GM18520 (cell line): ENCODE data around the gene ZNF207.
"Not testable (repeated sequence)": the region's sequence is repeated elsewhere in the genome, so short reads cannot be mapped to it uniquely, and the experiment has no call there.

Experiments
- ATAC-seq: cut with Tn5 transposase; IDR thresholded peaks from one replicate; pipeline ENCODE4 v1.9.1; 2021; ENCODE audit not compliant: unreplicated experiment

Gene ZNF207

DNA sequence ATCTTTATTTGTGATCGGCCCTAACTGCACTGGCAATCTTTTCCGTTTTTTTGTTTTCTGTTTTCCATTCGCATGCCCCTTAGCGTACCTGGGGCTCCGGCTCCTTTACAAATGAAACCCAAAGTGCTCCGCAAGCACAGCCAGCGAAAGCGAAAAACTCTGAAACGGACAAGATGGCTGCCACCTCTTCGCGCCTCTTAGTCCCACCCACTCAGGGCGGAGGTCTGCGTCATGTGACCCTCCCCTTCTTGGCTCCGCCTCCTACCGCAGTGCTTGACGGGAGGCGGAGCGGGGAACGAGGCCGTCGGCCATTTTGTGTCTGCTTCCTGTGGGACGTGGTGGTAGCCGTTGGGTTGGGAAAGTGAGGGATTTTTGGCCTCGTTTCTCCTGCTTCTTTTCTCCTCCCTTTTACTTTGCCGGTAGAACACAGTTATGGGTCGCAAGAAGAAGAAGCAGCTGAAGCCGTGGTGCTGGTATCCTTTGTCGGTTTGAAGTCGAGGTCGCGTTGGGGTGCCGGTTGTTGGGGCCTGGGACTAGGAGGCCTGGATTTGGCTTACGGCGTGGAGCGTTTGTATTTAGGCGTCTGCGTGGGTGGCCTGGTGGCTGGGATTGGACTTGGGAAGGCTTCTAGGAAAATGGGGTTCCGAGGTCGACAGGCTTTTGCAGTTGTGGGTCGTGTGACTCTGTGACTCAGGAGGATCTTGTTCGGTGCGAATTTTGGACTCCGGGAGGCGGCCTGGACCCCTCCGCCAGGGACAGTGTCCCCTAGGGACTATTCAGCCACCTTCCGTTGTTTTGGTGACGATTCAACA, at the start of gene ZNF207:
Gene ZNF207, plus strand, starts transcription at position 304 of the 812 bp plus-strand sequence. Its CDS starts 129 bp downstream, at position 433.
- peak; percentile 90 for ATAC-seq

DNA sequence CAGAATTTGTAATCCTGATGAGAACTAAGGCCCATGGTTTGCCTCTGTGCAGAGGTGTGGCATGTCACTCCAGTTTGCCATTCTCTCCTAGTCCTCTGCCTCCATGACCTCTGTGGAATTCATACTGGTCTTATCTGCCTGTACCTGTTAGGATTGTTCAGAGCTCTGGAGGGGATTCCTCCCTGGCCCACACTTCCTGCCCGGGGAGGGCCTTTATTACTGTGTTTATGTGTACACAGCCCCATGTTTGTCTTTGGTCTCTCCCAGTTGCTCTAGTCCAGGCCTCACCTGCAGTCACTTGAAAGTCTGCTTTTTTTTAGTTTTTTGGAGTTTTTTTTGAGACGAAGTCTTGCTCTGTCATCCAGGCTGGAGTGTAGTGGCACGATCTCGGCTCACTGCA, 47.9 kb upstream of the ZNF207 start:
- no peak for ATAC-seq

DNA sequence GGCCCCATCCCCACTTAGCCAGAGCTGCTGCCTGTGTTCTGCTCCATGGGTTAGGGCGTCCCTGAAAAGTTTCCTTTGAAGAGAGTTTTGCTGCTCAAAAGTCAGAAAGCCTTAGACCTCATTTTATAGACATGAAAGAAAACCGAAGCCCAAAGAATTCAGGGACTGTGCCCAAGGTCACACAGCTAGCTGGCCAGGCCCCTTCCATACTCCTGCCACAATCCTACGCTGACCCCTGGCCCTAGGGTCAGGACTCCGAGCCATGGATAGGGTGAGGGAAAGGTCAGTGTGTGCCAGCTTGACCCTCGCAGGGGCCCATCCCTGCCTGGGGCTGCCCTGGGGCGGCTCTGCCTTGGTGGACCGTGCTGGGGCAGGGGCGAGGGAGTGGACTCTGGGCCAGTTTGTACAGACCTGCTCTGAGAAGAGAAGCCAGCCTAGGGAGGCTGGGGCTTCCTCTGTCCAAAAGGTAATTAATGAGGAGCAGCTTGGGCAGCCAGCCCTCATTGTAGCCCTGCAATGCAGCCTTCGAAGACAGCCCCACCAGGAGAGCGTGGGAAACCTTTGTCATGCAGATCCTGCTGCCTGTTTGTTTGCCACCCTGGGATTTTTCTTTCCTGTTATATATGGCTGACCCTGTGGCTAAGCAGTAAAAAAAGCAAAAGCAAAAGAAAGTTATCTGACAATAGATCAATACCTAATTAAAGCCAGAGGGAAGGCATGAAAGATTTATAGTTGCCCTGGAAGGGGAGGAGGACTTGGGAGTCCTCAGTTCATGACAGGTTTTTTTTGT, 46.9 kb upstream of the ZNF207 start:
- ATAC-seq = no peak

DNA sequence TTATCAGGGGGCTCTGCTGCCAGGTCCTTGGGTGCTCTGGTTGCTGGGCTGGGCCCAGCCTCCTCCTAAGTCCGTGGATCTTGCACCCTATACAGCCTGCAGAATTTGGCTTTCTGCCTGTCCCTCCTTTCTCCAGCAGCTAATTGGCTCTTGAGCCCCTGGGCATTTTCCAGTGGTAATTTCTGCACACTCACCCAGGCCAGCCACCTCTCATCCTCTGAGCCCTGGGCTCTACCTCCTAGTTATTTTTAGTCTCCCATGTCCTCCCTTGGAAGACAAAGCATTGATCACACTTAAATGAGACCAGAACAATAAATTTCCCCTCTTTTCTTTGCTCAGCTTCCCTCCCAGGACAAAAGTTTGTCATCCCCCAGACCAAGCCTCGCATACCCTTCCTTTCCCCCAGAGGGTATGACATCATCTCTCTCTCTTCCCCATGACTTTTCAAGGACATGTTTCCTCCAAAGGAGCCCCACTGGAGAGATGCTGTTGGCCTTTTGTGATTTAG, 46.1 kb upstream of the ZNF207 start:
- ATAC-seq = no peak

DNA sequence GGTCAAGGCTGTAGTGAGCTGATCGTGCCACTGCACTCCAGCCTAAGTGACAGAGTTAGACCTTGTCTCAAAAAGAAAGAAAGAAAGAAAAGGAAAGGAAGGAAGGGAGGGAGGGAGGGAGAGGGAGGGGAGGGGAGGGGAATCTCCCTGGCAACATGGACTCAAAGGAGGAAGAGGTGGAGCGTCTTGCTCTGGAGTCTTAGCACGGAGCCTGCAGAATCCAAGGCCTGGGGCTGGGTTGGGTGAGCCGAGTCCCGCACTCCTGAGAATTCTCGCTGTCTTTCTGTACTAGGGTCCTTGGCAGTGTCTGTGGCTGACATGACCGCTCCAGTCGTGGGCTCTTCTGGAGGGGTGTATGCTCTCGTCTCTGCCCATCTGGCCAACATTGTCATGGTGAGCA, 44.9 kb upstream of the ZNF207 start:
- ATAC-seq = no peak

DNA sequence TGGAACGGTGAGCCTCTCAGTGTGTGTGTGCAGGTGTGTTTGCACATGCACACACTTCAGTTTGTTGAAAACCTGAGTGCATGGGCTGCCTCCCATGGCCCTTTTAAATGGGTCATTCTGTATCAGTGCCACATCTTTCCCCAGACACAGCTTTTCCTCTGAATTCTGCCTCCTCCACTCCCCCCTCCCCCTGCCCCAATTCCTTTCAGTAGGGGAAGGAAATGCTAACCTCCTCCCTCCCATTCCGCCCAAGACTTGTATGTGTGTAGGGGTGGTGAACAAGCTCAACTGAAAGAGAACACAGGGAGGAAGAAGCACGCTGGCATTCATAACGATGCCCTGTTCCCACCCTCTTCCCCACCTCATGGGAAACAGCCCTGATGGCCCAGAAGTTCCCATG, 42.3 kb upstream of the ZNF207 start:
- ATAC-seq = no peak

DNA sequence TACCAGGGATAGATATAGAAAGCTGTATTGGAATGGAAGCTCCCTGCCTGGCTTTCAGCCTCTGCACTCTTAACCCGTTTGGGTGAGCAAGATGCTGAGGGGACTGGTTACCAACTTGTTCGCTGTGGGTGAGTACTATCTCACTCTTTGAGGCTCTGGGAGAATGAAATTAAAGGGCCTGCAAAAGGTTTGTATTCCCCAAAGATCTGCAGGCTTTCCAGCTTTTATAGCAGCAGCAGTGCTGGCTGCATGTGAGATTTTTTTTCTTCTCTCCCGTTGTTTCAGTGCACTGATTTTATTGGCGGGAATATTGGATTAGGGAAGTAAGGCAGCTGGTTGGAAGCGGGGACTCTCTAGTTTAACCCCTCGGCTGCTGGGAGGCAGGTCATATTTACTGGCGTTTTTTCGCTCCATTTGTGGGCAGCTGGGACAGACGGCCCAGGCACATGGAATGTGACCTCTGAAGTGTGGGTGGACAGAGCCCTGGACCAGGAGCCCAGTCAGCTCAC, 38.9 kb upstream of the ZNF207 start:
- no peak for ATAC-seq

DNA sequence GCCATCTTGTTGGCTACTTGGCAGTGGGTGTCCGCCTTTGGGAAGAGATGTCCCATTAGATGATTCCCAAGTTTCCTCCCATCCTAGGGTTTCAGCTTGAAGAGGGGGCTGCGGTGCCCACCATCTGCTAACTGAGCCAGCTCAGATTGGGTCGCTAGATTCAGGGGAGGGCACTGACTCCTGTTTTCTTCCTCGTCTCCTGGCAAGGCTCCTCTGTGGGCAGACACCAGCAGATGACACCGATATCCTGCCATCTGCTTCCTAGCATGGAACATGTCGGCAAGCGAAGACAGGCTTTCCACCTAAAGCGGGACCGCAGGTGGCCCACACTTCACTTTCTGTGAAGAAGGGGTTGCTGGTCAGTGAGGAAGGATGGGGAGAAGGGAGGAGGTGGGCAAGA, 35.3 kb upstream of the ZNF207 start:
- ATAC-seq = no peak

DNA sequence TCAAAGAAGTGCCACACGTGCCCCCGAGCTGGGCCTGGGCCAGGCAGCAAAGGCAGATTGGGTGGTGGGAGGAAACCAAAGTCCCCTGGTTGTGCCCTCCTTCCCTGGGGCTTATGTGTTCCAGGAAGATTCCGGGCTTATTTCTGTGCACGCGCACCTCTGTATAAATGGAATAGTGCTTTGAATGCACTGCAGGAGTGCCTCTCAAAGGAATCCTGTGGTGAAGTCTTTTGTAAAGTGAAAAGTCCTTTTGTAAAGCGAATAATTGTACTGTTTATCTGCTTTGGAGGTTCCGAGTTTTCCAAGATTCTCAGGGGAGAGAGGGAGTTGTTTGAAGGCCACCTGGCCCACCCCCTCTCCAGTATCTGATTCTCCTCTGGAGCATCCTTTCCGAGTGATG, 34.8 kb upstream of the ZNF207 start:
- ATAC-seq = no peak

DNA sequence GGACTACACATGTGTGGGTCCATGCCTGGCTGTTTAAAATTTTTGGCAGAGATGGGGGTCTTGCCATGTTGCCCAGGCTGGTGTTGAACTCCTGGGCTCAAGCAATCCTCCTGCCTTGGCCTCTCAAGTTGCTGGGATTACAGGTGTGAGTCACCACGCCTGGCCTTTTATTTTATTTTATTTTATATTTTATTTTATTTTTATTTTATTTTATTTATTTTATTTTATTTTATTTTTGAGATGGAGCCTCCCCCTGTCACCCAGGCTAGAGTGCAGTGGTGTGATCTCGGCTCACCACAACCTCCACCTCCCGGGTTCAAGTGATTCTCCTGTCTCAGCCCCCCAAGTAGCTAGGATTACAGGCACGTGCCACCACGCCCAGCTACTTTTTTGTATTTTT, 33.3 kb upstream of the ZNF207 start:
- not testable (repeated sequence) for ATAC-seq

DNA sequence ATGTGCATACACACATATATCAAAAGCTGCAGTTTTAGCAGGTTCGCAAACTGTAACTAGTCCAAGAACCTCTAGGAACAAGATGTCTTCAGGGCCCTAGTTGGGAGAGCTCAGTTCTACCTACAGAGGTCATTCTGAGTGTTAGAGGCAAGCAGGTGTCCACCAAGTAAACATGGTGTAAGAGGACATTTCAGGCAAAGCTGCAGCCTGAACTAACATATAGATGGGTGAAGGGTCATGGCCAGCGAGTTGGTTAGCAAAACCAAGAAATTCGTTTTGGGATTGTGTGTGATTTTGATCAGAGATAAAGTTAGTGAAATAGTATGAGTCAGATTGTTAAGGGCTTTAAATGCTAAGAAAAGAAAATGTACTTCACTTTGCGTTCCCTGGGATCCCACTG, 32.6 kb upstream of the ZNF207 start:
- ATAC-seq = no peak

DNA sequence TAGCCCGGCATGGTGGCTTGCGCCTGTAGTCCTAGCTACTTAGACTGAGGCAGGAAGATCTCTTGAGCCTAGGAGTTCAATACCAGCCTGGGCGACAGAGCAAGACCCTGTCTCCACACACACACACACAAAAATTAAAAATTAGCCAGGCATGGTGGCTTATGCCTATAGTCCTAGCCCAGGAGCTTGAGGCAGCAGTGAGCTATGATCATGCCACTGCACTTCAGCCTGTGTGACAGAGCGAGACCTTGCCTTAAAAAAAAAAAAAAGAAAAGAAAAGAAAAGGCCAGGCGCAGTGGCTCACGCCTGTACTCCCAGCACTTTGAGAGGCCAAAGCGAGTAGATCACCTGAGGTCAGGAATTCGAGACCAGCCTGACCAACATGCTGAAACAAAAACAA, 31.9 kb upstream of the ZNF207 start:
- ATAC-seq = no peak

DNA sequence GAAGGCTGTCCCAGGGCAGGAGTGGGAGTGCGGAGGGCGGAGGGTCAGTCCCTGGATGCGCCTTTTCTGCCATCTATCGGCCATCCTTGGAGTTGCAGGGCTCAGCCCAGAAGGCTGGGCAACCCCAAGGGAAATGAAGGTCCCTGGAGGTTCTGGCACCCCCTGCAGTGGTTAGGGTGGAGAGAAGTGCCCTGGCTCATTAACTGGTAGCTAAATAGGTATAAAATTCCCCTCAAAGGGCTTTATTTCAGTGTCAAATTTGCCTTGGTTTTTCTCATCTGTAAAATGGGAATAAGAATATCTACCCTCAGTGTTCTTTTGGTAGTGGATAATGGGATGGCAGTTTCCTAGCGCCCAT, 30.4 kb upstream of the ZNF207 start:
- no peak for ATAC-seq

DNA sequence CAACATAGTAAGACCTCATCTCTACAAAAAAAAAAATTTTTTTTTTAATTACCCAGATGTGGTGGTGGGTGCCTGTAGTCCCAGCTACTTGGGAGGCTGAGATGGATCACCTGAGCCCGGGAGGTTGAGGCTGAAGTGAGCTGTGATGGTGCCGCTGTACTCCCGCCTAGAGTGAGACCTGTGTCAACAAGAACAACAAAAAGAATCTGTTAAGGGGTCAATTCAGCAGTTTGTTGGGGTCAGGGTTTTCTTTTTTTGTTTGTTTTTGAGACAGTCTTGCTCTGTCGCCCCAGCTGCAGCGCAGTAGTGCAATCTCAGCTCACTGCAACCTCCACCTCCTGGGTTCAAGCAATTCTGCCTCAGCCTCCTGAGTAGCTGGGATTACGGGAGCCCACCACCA, 29.9 kb upstream of the ZNF207 start:
- ATAC-seq = not testable (repeated sequence)

DNA sequence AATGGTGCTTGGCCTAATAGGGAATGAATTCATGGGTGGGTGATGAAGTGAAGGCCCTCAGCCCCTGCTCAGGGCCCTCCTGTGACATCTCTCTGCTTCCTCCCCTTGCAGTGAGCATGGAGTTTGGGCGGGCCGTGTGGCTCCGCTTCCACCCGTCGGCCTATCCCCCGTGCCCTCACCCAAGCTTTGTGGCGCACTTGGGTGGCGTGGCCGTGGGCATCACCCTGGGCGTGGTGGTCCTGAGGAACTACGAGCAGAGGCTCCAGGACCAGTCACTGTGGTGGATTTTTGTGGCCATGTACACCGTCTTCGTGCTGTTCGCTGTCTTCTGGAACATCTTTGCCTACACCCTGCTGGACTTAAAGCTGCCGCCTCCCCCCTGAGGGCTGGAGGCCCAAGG, 29.1 kb upstream of the ZNF207 start:
- no peak for ATAC-seq

DNA sequence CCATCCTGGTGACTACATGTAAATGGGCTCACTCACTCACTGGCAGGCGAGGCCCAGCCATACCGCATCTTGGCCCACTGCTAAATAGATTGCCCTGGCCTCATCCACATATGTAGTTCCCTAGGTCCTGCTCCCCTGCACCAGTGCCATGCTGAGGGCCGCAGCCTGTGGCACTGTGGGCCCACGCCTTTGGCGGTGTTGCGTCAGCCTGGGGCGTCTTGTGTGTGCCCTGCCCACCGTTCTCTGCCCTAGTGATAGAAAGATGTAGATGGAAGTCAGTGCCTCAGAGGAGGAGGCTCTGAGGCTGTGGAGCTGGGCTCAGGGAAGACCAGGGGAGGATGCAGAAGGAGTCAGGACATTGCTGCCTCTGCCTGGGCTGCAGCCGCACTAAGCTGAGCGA, 26.9 kb upstream of the ZNF207 start:
- no peak for ATAC-seq

DNA sequence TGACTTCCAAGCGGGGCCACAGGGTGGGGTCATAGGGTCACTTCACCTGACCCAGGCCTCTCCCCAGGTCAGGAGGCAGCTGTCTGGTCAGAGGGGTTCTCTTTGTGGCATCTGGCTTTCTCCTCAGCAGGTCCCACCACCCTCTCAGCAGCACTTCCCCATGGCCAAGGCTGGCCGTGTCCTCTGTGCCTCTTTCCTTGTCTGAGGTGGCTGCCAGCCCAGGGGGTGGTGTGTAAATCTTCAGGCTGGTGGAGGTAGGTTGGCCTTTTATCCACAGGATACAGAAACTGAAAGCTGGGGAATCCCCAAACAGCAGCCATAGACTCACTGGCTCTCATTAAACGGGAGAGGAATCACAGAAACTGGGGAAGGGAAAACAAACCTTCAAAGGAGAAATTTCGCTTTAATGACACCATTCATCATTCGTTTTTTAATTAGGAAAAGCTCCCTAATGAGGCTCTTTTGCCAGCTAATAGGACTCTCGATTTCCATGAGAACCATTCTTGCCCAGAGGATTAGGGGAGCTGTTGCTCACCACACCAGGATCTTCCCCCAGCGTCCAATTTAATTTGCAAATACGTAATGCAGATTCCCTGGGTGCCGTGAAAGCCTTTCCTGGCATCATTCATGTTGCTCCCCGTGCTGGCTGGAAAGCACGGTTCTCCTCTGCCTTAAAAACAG, 26.0 kb upstream of the ZNF207 start:
- no peak for ATAC-seq

DNA sequence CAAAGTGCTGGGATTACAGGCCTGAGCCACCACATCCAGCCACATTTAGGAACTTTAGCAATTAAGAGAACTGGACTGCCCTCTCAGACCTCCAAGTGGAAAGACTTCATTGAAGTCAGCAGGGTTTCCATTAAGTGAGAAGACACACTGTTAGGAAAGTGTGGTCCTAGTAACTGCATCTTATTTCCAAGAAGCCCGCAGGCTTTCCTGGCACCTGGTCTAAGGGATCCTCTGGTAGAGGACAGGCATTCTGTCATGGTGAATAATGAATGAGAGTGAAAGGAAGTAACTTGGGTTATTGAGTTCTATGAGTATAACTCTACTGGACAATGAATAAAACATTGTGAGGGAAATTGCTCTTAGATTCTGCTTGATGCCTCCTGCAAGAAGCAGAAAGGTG, 22.0 kb upstream of the ZNF207 start:
- no peak for ATAC-seq

DNA sequence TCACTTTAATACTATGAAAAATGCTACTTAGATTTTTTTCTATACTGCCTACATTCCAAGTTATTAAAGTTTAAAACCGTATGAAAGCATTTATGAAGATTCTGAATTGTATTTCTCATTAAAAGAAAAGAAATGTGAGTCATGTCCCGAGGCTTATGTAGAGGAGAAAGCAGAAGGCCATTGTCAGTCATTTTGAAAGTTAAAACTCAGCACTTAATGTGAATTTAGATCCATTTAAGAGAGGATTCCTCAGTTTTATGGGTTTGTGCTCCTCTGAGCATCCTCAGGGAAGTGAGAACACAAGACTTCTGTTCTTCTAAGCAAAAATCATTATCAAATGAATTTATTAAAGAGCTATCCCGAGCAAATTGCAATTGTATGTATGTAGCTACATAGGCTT, 19.8 kb upstream of the ZNF207 start:
- ATAC-seq = no peak

DNA sequence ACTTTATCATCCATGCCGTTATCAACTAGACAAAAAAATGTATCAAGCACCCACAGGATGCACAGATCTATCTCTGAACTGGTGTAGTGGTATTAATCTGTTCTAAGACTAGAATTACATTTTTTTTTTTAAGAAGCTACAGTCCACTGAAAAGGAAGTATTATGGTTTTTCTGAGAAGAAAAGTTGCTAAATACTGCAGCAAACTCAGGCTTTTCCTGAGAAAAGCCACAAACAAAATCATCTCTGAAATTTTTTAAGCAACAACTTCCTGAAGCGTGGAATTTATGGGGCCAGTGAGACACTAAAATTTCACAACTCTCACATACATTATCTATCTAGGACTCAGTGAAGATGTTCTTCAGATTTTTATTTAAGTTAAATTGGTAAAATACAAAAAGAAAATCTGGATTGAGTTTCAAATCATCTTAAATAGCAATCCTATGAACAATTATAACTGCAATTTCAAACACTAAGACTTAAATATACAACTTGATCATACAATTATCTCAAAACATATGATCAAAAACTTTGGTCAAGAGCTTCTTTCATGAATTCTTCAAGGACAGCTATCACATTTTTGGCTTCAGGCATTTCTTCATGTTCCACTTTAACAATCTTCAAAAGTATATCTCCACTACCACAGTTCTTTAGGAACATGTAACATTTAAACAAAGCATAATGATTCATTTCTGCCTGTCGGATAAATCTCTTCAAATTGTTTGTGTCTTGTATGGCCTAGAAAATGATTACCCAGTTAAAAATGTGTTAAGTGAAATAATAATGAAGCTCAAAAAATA, 18.5 kb upstream of the ZNF207 start:
- ATAC-seq = no peak

DNA sequence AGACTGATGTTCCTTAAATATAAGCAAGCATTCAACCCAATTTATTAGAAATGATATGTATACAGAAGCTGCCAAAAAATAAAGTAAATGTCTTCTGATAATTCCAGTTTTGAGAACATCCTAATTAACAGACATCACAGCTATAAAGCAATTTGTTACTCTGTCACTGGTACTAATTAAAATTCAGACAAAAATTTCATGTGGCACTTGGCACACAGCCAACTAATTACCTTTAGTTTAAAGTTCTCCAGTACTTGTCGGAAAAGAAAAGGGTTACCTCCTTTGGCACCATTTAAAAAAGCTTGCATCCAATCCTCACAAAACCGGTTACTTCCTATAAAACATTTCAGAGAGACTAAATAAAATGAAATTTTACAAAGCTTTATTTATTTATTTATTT, 16.8 kb upstream of the ZNF207 start:
- no peak for ATAC-seq
